Measurements from ENCODE around the gene MYO1A. TPM values are rescaled to one million over a fixed set of nuclear protein-coding genes. Genes with fewer than 3 reads are reported as not detected.
"Not testable (repeated sequence)": the region's sequence is repeated elsewhere in the genome, so short reads cannot be mapped to it uniquely, and the experiment has no call there.

Gene MYO1A
- polyA plus RNA-seq, 3 donors = 0.11 to 0.47 (median 0.20) TPM

GRCh38 chr12:56985714-56986113 lies 64.2 kb downstream of the MYO1A start:
- DNase-seq (ENCODE audit: extremely low read depth in 1 of 11, low read depth in 9 of 11, low spot score in 4 of 11) = not testable (repeated sequence)

- DNase-seq (ENCODE audit: extremely low read depth in 1 of 11, low read depth in 9 of 11, low spot score in 4 of 11) = no peak
Measured at GRCh38 chr12:56983386-56983785, 66.5 kb downstream of the MYO1A start.

DNA sequence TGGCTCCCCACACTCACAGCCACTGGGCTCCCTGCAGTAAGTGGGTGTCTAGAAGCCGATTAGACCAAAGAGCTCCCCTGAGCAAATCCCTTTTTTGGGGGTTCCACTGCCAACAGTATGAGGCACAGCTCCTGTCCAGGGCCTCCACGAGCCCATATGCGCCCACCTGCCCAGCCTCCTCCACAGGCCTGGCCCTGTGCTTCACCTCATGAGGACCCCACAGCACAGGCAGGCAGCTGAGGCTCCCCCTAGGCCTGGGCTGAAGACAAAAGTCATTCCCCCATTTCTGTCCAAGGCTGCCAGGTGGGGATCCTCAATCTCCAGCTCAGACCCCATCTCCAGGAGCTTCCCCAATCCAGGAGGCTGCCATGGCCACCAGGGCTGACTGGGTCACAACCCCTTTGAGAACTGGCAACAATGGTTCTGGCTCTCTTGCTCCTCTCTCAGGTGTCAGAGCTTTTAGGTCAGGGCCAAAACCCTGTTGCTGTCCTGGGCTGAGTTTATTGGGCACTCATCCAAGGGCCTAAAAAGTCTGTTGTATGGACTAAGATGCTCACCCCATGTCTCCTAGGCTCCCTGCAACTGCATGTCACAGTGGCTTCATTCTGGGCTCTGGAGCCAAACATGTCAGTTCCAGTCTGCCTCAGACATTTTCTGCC lies 67.2 kb downstream of the MYO1A start:
- not testable (repeated sequence) for DNase-seq (ENCODE audit: extremely low read depth in 1 of 11, low read depth in 9 of 11, low spot score in 4 of 11)

DNA sequence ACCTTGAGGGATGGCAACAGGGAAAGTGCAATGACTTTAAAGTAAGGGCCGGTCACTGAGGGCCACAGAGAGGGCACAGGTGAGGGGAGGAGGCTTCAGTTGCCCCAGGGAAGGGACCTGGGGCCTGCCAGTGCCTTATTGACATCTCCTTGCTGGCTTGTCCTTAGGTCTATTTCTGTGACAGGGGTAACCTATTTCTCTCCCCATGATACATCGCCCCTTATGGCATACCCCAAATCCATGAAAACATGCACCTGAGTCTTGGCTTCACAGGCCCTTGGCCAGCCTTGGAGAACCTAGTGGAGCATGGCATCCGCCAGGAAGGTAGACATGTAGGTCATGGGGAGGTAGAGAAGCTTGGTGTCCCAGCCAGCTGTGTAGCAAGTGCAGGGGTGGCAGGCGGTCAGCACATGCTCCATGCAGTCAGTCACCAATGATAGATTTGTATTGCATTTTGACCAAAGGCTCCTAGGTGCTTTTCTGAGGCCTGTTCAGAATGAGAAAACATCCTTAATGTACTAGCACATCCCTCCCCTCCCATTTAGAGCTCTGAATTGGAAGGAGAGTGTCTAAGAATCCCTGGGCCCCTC lies 68.9 kb downstream of the MYO1A start:
- no peak for DNase-seq (ENCODE audit: extremely low read depth in 1 of 11, low read depth in 9 of 11, low spot score in 4 of 11)

GRCh38 chr12:56980268-56980667 lies 69.7 kb downstream of the MYO1A start:
- DNase-seq (ENCODE audit: extremely low read depth in 1 of 11, low read depth in 9 of 11, low spot score in 4 of 11) = no peak

DNA sequence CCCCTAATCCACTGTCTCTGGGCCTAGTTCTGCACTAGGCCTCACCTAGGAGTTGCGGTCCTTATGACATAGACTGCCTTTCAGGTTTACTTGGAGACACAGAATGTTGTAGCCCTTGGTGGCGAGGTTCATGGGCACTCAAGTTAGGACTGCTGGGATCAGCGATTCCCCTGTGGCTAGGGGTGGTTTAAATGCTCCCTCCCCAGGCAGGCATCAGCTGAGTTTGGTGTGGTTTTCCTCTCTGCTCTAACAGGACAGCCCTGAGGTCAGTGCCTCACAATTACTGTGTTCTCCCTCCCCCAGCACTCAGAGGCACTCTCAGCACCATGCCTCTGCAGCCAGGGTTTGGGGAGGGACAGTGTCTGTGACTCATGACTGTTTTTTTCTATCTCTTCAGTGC lies 70.3 kb downstream of the MYO1A start:
- no peak for DNase-seq (ENCODE audit: extremely low read depth in 1 of 11, low read depth in 9 of 11, low spot score in 4 of 11)

Other genes starting within 250 kb of the MYO1A start
- under 1 TPM; 0.11 to 0.44 (median 0.22) TPM for gene SDR9C7, start 115.7 kb downstream of the MYO1A start, polyA plus RNA-seq (ENCODE audit: insufficient read length in 3 of 3)
- 1 to 10 TPM in 1 of 3 donors, under 1 TPM in 2; 0.65 to 1.3 (median 0.75) TPM for gene RDH16, start 92.5 kb downstream of the MYO1A start, polyA plus RNA-seq (ENCODE audit: insufficient read length in 3 of 3)
- gene ZBTB39, start 43.6 kb downstream of the MYO1A start, polyA plus RNA-seq (ENCODE audit: insufficient read length in 3 of 3) = 10 to 100 TPM; 10.3 to 13.2 (median 12.9) TPM
- gene TAC3, start 33.6 kb downstream of the MYO1A start, polyA plus RNA-seq (ENCODE audit: insufficient read length in 3 of 3) = 1 to 10 TPM in 1 of 3 donors, under 1 TPM in 2; 0.24 to 1.1 (median 0.47) TPM
- gene NEMP1, start 28.7 kb upstream of the MYO1A start, polyA plus RNA-seq (ENCODE audit: insufficient read length in 3 of 3) = 10 to 100 TPM; 23.6 to 26.3 (median 25.9) TPM
- 10 to 100 TPM; 43.3 to 53.9 (median 52.3) TPM for gene NAB2, start 39.0 kb upstream of the MYO1A start, polyA plus RNA-seq (ENCODE audit: insufficient read length in 3 of 3)
- gene STAT6, start 61.2 kb upstream of the MYO1A start, polyA plus RNA-seq (ENCODE audit: insufficient read length in 3 of 3) = 100 to 1,000 TPM in 1 of 3 donors, 10 to 100 TPM in 2; 95.5 to 138 (median 97.6) TPM
- gene LRP1, start 78.4 kb upstream of the MYO1A start, polyA plus RNA-seq (ENCODE audit: insufficient read length in 3 of 3) = 100 to 1,000 TPM in 1 of 3 donors, 10 to 100 TPM in 2; 60.9 to 106 (median 84.0) TPM
- not detected for gene LRP1-AS, start 97.5 kb upstream of the MYO1A start, polyA plus RNA-seq (ENCODE audit: insufficient read length in 3 of 3)
- gene NXPH4, start 166.7 kb upstream of the MYO1A start, polyA plus RNA-seq (ENCODE audit: insufficient read length in 3 of 3) = 1 to 10 TPM; 3.0 to 5.6 (median 4.2) TPM
- gene SHMT2, start 179.6 kb upstream of the MYO1A start, polyA plus RNA-seq (ENCODE audit: insufficient read length in 3 of 3) = 10 to 100 TPM; 69.1 to 86.6 (median 77.3) TPM
- gene STAC3, start 201.1 kb upstream of the MYO1A start, polyA plus RNA-seq (ENCODE audit: insufficient read length in 3 of 3) = 1 to 10 TPM; 5.2 to 8.0 (median 6.1) TPM